ENCODE data around the gene RAB4A.

Gene RAB4A

GRCh38 chr1:229263254-229263653, 7.7 kb upstream of the RAB4A start:
- no peak overlapping the region for H2BK120ac ChIP-seq (ENCODE audit: insufficient read depth, low read length, poor library complexity)
- DNase-seq = peak; percentile 32 to 72
- no peak overlapping the region for H3K18ac ChIP-seq (ENCODE audit: low read length)
- H4K8ac ChIP-seq (ENCODE audit: low read depth, low read length) = no peak overlapping the region
- no peak overlapping the region for H3K9ac ChIP-seq (ENCODE audit: low read length)
- H3K23ac ChIP-seq (ENCODE audit: low read length) = no peak overlapping the region
- no peak overlapping the region for H2BK5ac ChIP-seq (ENCODE audit: low read depth, low read length, poor library complexity)
- no peak overlapping the region for H3K4me2 ChIP-seq (ENCODE audit: low read length)
- no peak overlapping the region for H4K12ac ChIP-seq (ENCODE audit: low read depth, low read length)
- no peak overlapping the region for H2AFZ ChIP-seq (ENCODE audit: insufficient read depth, low read length, poor library complexity)
- H3K36me3 ChIP-seq (ENCODE audit: control insufficient read depth in 1 of 2, insufficient read depth in 2 of 2, low read length in 2 of 2) = no peaks in the 10 kb centered on the region
- no peak overlapping the region for H3K4me3 ChIP-seq (ENCODE audit: low read depth, low read length)
- no peaks in the 10 kb centered on the region for H3K79me2 ChIP-seq (ENCODE audit: control insufficient read depth, insufficient read depth, low read length, poor library complexity)
- H3K9me3 ChIP-seq (ENCODE audit: insufficient read depth, low read depth, low read length) = no peaks in the 10 kb centered on the region
- no peak overlapping the region for H2BK12ac ChIP-seq (ENCODE audit: low read length)
- no peak overlapping the region for H4K91ac ChIP-seq (ENCODE audit: low read depth, low read length)
- no peaks in the 10 kb centered on the region for H3K27me3 ChIP-seq (ENCODE audit: insufficient read depth, low read length)
- H3K14ac ChIP-seq (ENCODE audit: low read length) = no peak overlapping the region
- H3K79me1 ChIP-seq (ENCODE audit: low read length) = no peaks in the 10 kb centered on the region
- H3K27ac ChIP-seq (ENCODE audit: low read depth, low read length) = no peak overlapping the region
- no peak overlapping the region for H3K4ac ChIP-seq (ENCODE audit: low read depth, low read length)
- peaks cover 0 to 6% of the 10 kb centered on the region in 2 experiments for H3K4me1 ChIP-seq (ENCODE audit: control insufficient read depth in 1 of 2, insufficient read depth in 2 of 2, low read length in 2 of 2)
- H2AK5ac ChIP-seq (ENCODE audit: low read length) = no peak overlapping the region

- WGBS (ENCODE audit: extremely low coverage, insufficient coverage, insufficient read length) = no CpG with 5 or more reads among the region's 7 CpGs
- H3K4ac ChIP-seq (ENCODE audit: low read depth, low read length) = no peak overlapping the region
- H4K12ac ChIP-seq (ENCODE audit: low read depth, low read length) = no peak overlapping the region
- H3K18ac ChIP-seq (ENCODE audit: low read length) = no peak overlapping the region
- no peak overlapping the region for H3K27ac ChIP-seq (ENCODE audit: low read depth, low read length)
- H2AFZ ChIP-seq (ENCODE audit: insufficient read depth, low read length, poor library complexity) = no peak overlapping the region
- no peaks in the 10 kb centered on the region for H3K36me3 ChIP-seq (ENCODE audit: control insufficient read depth in 1 of 2, insufficient read depth in 2 of 2, low read length in 2 of 2)
- H3K9ac ChIP-seq (ENCODE audit: low read length) = no peak overlapping the region
- H3K4me2 ChIP-seq (ENCODE audit: low read length) = no peak overlapping the region
- H3K79me2 ChIP-seq (ENCODE audit: control insufficient read depth, insufficient read depth, low read length, poor library complexity) = no peaks in the 10 kb centered on the region
- H3K14ac ChIP-seq (ENCODE audit: low read length) = no peak overlapping the region
- no peak overlapping the region for H4K8ac ChIP-seq (ENCODE audit: low read depth, low read length)
- H3K4me1 ChIP-seq (ENCODE audit: control insufficient read depth in 1 of 2, insufficient read depth in 2 of 2, low read length in 2 of 2) = peaks cover 2 to 3% of the 10 kb centered on the region in 2 experiments
- H4K91ac ChIP-seq (ENCODE audit: low read depth, low read length) = no peak overlapping the region
- no peak overlapping the region for H2BK5ac ChIP-seq (ENCODE audit: low read depth, low read length, poor library complexity)
- H3K4me3 ChIP-seq (ENCODE audit: low read depth, low read length) = no peak overlapping the region
- H3K27me3 ChIP-seq (ENCODE audit: insufficient read depth, low read length) = no peaks in the 10 kb centered on the region
- no peak overlapping the region for H2BK12ac ChIP-seq (ENCODE audit: low read length)
- DNase-seq = no peak
- H3K79me1 ChIP-seq (ENCODE audit: low read length) = no peaks in the 10 kb centered on the region
- no peak overlapping the region for H3K23ac ChIP-seq (ENCODE audit: low read length)
- no peak overlapping the region for H2AK5ac ChIP-seq (ENCODE audit: low read length)
- H2BK120ac ChIP-seq (ENCODE audit: insufficient read depth, low read length, poor library complexity) = no peak overlapping the region
- no peaks in the 10 kb centered on the region for H3K9me3 ChIP-seq (ENCODE audit: insufficient read depth, low read depth, low read length)
Measured at GRCh38 chr1:229264068-229264467, 6.8 kb upstream of the RAB4A start.

- Histone ChIP-seq H3K4me1 (ENCODE audit: control insufficient read depth in 1 of 2, insufficient read depth in 2 of 2, low read length in 2 of 2) (peaks cover 2 to 3% of the 10 kb centered on the region in 2 experiments), H2AK5ac (ENCODE audit: low read length) (no peak overlapping the region), H3K23ac (ENCODE audit: low read length) (no peak overlapping the region), H3K9ac (ENCODE audit: low read length) (no peak overlapping the region), H3K79me2 (ENCODE audit: control insufficient read depth, insufficient read depth, low read length, poor library complexity) (no peaks in the 10 kb centered on the region), H3K9me3 (ENCODE audit: insufficient read depth, low read depth, low read length) (no peaks in the 10 kb centered on the region), H3K36me3 (ENCODE audit: control insufficient read depth in 1 of 2, insufficient read depth in 2 of 2, low read length in 2 of 2) (no peaks in the 10 kb centered on the region), H2BK5ac (ENCODE audit: low read depth, low read length, poor library complexity) (no peak overlapping the region), H4K91ac (ENCODE audit: low read depth, low read length) (no peak overlapping the region), H3K27ac (ENCODE audit: low read depth, low read length) (no peak overlapping the region), H3K4ac (ENCODE audit: low read depth, low read length) (no peak overlapping the region), H4K8ac (ENCODE audit: low read depth, low read length) (no peak overlapping the region), H2AFZ (ENCODE audit: insufficient read depth, low read length, poor library complexity) (no peak overlapping the region), H3K27me3 (ENCODE audit: insufficient read depth, low read length) (no peaks in the 10 kb centered on the region), H2BK120ac (ENCODE audit: insufficient read depth, low read length, poor library complexity) (no peak overlapping the region), H3K79me1 (ENCODE audit: low read length) (no peaks in the 10 kb centered on the region), H3K14ac (ENCODE audit: low read length) (no peak overlapping the region), H4K12ac (ENCODE audit: low read depth, low read length) (no peak overlapping the region), H3K4me3 (ENCODE audit: low read depth, low read length) (no peak overlapping the region), H2BK12ac (ENCODE audit: low read length) (no peak overlapping the region), H3K18ac (ENCODE audit: low read length) (no peak overlapping the region), H3K4me2 (ENCODE audit: low read length) (no peak overlapping the region)
- no peak for DNase-seq
- WGBS (ENCODE audit: extremely low coverage, insufficient coverage, insufficient read length) = no CpG with 5 or more reads among the region's 5 CpGs
Measured at GRCh38 chr1:229264487-229264886, 6.4 kb upstream of the RAB4A start.

- H4K8ac ChIP-seq (ENCODE audit: low read depth, low read length) = no peak overlapping the region
- H3K4me3 ChIP-seq (ENCODE audit: low read depth, low read length) = no peak overlapping the region
- peaks cover 2% of the 10 kb centered on the region for H3K79me1 ChIP-seq (ENCODE audit: low read length)
- DNase-seq = no peak
- no peak overlapping the region for H3K23ac ChIP-seq (ENCODE audit: low read length)
- no peak overlapping the region for H4K12ac ChIP-seq (ENCODE audit: low read depth, low read length)
- no peak overlapping the region for H4K91ac ChIP-seq (ENCODE audit: low read depth, low read length)
- H3K9ac ChIP-seq (ENCODE audit: low read length) = no peak overlapping the region
- no CpG with 5 or more reads among the region's 3 CpGs for WGBS (ENCODE audit: extremely low coverage, insufficient coverage, insufficient read length)
- no peak overlapping the region for H3K14ac ChIP-seq (ENCODE audit: low read length)
- H3K4me2 ChIP-seq (ENCODE audit: low read length) = no peak overlapping the region
- H3K79me2 ChIP-seq (ENCODE audit: control insufficient read depth, insufficient read depth, low read length, poor library complexity) = peaks cover 2% of the 10 kb centered on the region
- H2BK120ac ChIP-seq (ENCODE audit: insufficient read depth, low read length, poor library complexity) = no peak overlapping the region
- H3K4ac ChIP-seq (ENCODE audit: low read depth, low read length) = no peak overlapping the region
- no peak overlapping the region for H2BK12ac ChIP-seq (ENCODE audit: low read length)
- no peak overlapping the region for H2AFZ ChIP-seq (ENCODE audit: insufficient read depth, low read length, poor library complexity)
- H2BK5ac ChIP-seq (ENCODE audit: low read depth, low read length, poor library complexity) = no peak overlapping the region
- H3K18ac ChIP-seq (ENCODE audit: low read length) = no peak overlapping the region
- peaks cover 2 to 3% of the 10 kb centered on the region in 2 experiments for H3K4me1 ChIP-seq (ENCODE audit: control insufficient read depth in 1 of 2, insufficient read depth in 2 of 2, low read length in 2 of 2)
- no peak overlapping the region for H2AK5ac ChIP-seq (ENCODE audit: low read length)
- peaks cover 4% of the 10 kb centered on the region for H3K9me3 ChIP-seq (ENCODE audit: insufficient read depth, low read depth, low read length)
- no peaks in the 10 kb centered on the region for H3K27me3 ChIP-seq (ENCODE audit: insufficient read depth, low read length)
- H3K36me3 ChIP-seq (ENCODE audit: control insufficient read depth in 1 of 2, insufficient read depth in 2 of 2, low read length in 2 of 2) = no peaks in the 10 kb centered on the region
- no peak overlapping the region for H3K27ac ChIP-seq (ENCODE audit: low read depth, low read length)
Measured at GRCh38 chr1:229266274-229266673, 4.6 kb upstream of the RAB4A start.

Data from trophoblast cell (in vitro differentiated cells and primary cell).